Osteocyte (in vitro differentiated cells): ENCODE data around the gene FAM200C. TPM values are rescaled to one million over a fixed set of nuclear protein-coding genes. Genes with fewer than 3 reads are reported as not detected.
A peak's percentile ranks its signal among the peaks of the same experiment; 100 is the strongest.

Experiments
- DNase-seq: peaks from one replicate; pipeline ENCODE4 v3.0.0; 2021; ENCODE audit warnings: mixed read lengths; ENCODE audit not compliant: unreplicated experiment; ENCODE audit errors: extremely low spot score
- H3K27ac Mint-ChIP-seq: one replicate; pipeline ENCODE4 v1.8.0; 2021; ENCODE audit warnings: mild to moderate bottlenecking, mixed read lengths; ENCODE audit not compliant: unreplicated experiment
- H3K27me3 Mint-ChIP-seq: one replicate; pipeline ENCODE4 v1.8.0; 2021; ENCODE audit warnings: mixed read lengths; ENCODE audit not compliant: unreplicated experiment
- H3K36me3 Mint-ChIP-seq: one replicate; pipeline ENCODE4 v1.8.0; 2021; ENCODE audit warnings: mixed read lengths; ENCODE audit not compliant: unreplicated experiment
- H3K4me1 Mint-ChIP-seq: one replicate; pipeline ENCODE4 v1.8.0; 2021; ENCODE audit warnings: mixed read lengths; ENCODE audit not compliant: unreplicated experiment
- H3K4me3 Mint-ChIP-seq: one replicate; pipeline ENCODE4 v1.8.0; 2021; ENCODE audit warnings: mild to moderate bottlenecking, moderate library complexity, mixed read lengths; ENCODE audit not compliant: unreplicated experiment
- H3K9me3 Mint-ChIP-seq: one replicate; pipeline ENCODE4 v1.8.0; 2021; ENCODE audit warnings: mixed read lengths; ENCODE audit not compliant: unreplicated experiment
- CTCF ChIP-seq: fragments of 200-600 bp; sonication (generic); IDR thresholded peaks from 2 replicates; pipeline ENCODE4 v1.5.0; 2021; ENCODE audit warnings: antibody characterized with exemption, mild to moderate bottlenecking, moderate library complexity
- total RNA-seq: library from RNA; stranded (reverse); gene quantifications from 2 replicates; pipeline ENCODE4 v1.2.1, GENCODE V29; 2021

Gene FAM200C
- total RNA-seq, 1 donor from 2014 or later = 4.3 TPM

GRCh38 chr5:160432787-160433186 lies 32.9 kb upstream of the FAM200C start:
- Mint-ChIP-seq H3K4me1 (no peaks in the 10 kb centered on the region), H3K27ac (no peak overlapping the region), H3K36me3 (no peaks in the 10 kb centered on the region), H3K27me3 (peaks cover 20% of the 10 kb centered on the region), H3K4me3 (no peak overlapping the region), H3K9me3 (no peaks in the 10 kb centered on the region)
- no peak for TF ChIP-seq CTCF
- no peak for DNase-seq

GRCh38 chr5:160432196-160432595 lies 32.3 kb upstream of the FAM200C start:
- Mint-ChIP-seq H3K27me3 (peaks cover 18% of the 10 kb centered on the region), H3K4me3 (no peak overlapping the region), H3K9me3 (no peaks in the 10 kb centered on the region), H3K27ac (no peak overlapping the region), H3K36me3 (no peaks in the 10 kb centered on the region), H3K4me1 (no peaks in the 10 kb centered on the region)
- DNase-seq = no peak
- TF ChIP-seq CTCF = no peak

GRCh38 chr5:160427607-160428006 lies 27.8 kb upstream of the FAM200C start:
- H3K4me1 Mint-ChIP-seq = peaks cover 26% of the 10 kb centered on the region
- TF ChIP-seq CTCF = no peak
- H3K27me3 Mint-ChIP-seq = no peaks in the 10 kb centered on the region
- H3K9me3 Mint-ChIP-seq = no peaks in the 10 kb centered on the region
- DNase-seq = no peak
- H3K27ac Mint-ChIP-seq = no peak overlapping the region
- no peaks in the 10 kb centered on the region for H3K36me3 Mint-ChIP-seq
- no peak overlapping the region for H3K4me3 Mint-ChIP-seq

- H3K4me1 Mint-ChIP-seq = peaks cover 58% of the 10 kb centered on the region
- DNase-seq = no peak
- no peak overlapping the region for H3K27ac Mint-ChIP-seq
- H3K27me3 Mint-ChIP-seq = no peaks in the 10 kb centered on the region
- no peaks in the 10 kb centered on the region for H3K36me3 Mint-ChIP-seq
- no peak for TF ChIP-seq CTCF
- H3K4me3 Mint-ChIP-seq = no peak overlapping the region
- H3K9me3 Mint-ChIP-seq = no peaks in the 10 kb centered on the region
These were observed 23.2 kb upstream of the FAM200C start for GRCh38 chr5:160423099-160423498.

- peak; percentile 97 for DNase-seq
- Mint-ChIP-seq H3K36me3 (no peaks in the 10 kb centered on the region), H3K4me3 (peak within 1 kb of the TSS; percentile 92), H3K9me3 (no peaks in the 10 kb centered on the region), H3K4me1 (peaks cover 66% of the 10 kb centered on the region), H3K27me3 (no peaks in the 10 kb centered on the region), H3K27ac (peak within 1 kb of the TSS; percentile 91)
- no peak for TF ChIP-seq CTCF
These were observed 21.9 kb upstream of the FAM200C start, which contains the start of gene PTTG1 for GRCh38 chr5:160421625-160422258. TSS of gene PTTG1 (plus strand) at chr5:160421855. CDS start at chr5:160422313, 458 bp downstream.
